A549 (cell line): ENCODE data around the gene ANKRD11. TPM values are rescaled to one million over a fixed set of nuclear protein-coding genes. Genes with fewer than 3 reads are reported as not detected.

ENCODE experiments used
- ATAC-seq, 2 experiments: fragments of 200-7000 bp in 1 of 2; fragments of >200 bp in 1 of 2; cut with Nextera tagmentation in 1 of 2; cut with Tn5 transposase in 1 of 2; 3 replicates each; pipeline versions ENCODE4 v1.8.0 to v1.9.1; 2018 to 2020; ENCODE audit warnings: mild to moderate bottlenecking in 1 of 2, moderate library complexity in 1 of 2
- CTCF ChIA-PET: fragments of 300-600 bp; sonication (Branson Sonifier 250); formaldehyde crosslinking; extraction: SDS; loops from one replicate; lab custom pipeline; 2021; ENCODE audit warnings: antibody characterized with exemption, inconsistent platforms; lab: Yijun Ruan, JAX
- POLR2A ChIA-PET: fragments of 350-600 bp; formaldehyde crosslinking; extraction: SDS; loops from one replicate; lab custom pipeline; 2021; ENCODE audit warnings: antibody characterized with exemption, inconsistent platforms; lab: Yijun Ruan, JAX
- DNase-seq, 2 experiments: peaks; one replicate each; pipeline versions ENCODE4 v3.0.0 to v3.0.0-alpha.2; 2011 to 2016; ENCODE audit warnings: low read depth in 1 of 2, low spot score in 1 of 2
- FAIRE-seq: peaks from 2 replicates; lab custom pipeline; 2011; peaks lifted over from hg19 to GRCh38; lab: Jason Lieb, UNC
- H3K27ac ChIP-seq, 2 experiments: fragments of >200 bp; sonication (Bioruptor Twin); formaldehyde crosslinking; 3 replicates each; pipeline ENCODE4 v1.5.1; 2016 to 2017
- H3K4me1 ChIP-seq: fragments of >200 bp; sonication (Bioruptor Twin); formaldehyde crosslinking; 3 replicates; pipeline ENCODE4 v1.6.1; 2016
- H3K4me2 ChIP-seq: fragments of >200 bp; sonication (Bioruptor Twin); formaldehyde crosslinking; 3 replicates; pipeline ENCODE4 v1.6.1; 2016
- H3K4me3 ChIP-seq: fragments of >200 bp; sonication (Bioruptor Twin); formaldehyde crosslinking; 3 replicates; pipeline ENCODE4 v1.5.1; 2016
- H3K9me3 ChIP-seq: fragments of >200 bp; sonication (Bioruptor Twin); formaldehyde crosslinking; 3 replicates; pipeline ENCODE4 v1.6.1; 2016
- ATOH8 ChIP-seq: fragments of 250-450 bp; sonication (Bioruptor Pico); IDR thresholded peaks from 2 replicates; pipeline ENCODE4 v1.5.0; 2020; ENCODE audit warnings: low read depth, mild to moderate bottlenecking, moderate library complexity
- BHLHE40 ChIP-seq: IDR thresholded peaks from 2 replicates; pipeline ENCODE4 v1.6.1; 2012; ENCODE audit warnings: low read depth, low read length, inconsistent platforms
- CEBPB ChIP-seq, 2 experiments: fragments of >200 bp in 1 of 2; sonication (Bioruptor Twin) in 1 of 2; formaldehyde crosslinking in 1 of 2; IDR thresholded peaks; 2 replicates each; pipeline ENCODE4 v1.6.1; 2012 to 2016
- CHD4 ChIP-seq: fragments of 200-600 bp; sonication (generic); IDR thresholded peaks from 2 replicates; pipeline ENCODE4 v1.6.1; 2016; ENCODE audit warnings: antibody characterized with exemption, mild to moderate bottlenecking, borderline replicate concordance
- E2F6 ChIP-seq: IDR thresholded peaks from 2 replicates; pipeline ENCODE4 v1.6.1; 2012; ENCODE audit warnings: low read depth, borderline replicate concordance
- EHF ChIP-seq: fragments of 250-450 bp; sonication (Bioruptor Pico); IDR thresholded peaks from 2 replicates; pipeline ENCODE4 v1.5.0; 2020; ENCODE audit warnings: mild to moderate bottlenecking
- EP300 ChIP-seq, 2 experiments: fragments of >200 bp; sonication (Bioruptor Twin); formaldehyde crosslinking; IDR thresholded peaks; 2 replicates in 1 of 2; 3 replicates in 1 of 2; pipeline ENCODE4 v1.6.1; 2016 to 2017
- FOXS1 ChIP-seq: fragments of 250-450 bp; sonication (Bioruptor Pico); IDR thresholded peaks from 2 replicates; pipeline ENCODE4 v1.5.0; 2020; ENCODE audit warnings: mild to moderate bottlenecking, moderate library complexity
- HEYL ChIP-seq: fragments of 250-450 bp; sonication (Bioruptor Pico); IDR thresholded peaks from 2 replicates; pipeline ENCODE4 v1.8.0; 2021; ENCODE audit warnings: mild to moderate bottlenecking, moderate library complexity
- KDM5A ChIP-seq: fragments of 200-600 bp; sonication (generic); IDR thresholded peaks from 2 replicates; pipeline ENCODE4 v1.6.1; 2016; ENCODE audit warnings: antibody characterized with exemption, mild to moderate bottlenecking
- NFE2L2 ChIP-seq: fragments of 150-350 bp; conservative IDR thresholded peaks from 2 replicates; pipeline ENCODE4 v1.6.1; 2014; ENCODE audit warnings: low read length
- NR3C1 ChIP-seq: fragments of >200 bp; sonication (Bioruptor Twin); formaldehyde crosslinking; IDR thresholded peaks from 3 replicates; pipeline ENCODE4 v1.6.1; 2017
- PBX3 ChIP-seq: IDR thresholded peaks from 2 replicates; pipeline ENCODE4 v1.6.1; 2012
- POLR2AphosphoS2 ChIP-seq: conservative IDR thresholded peaks from 2 replicates; pipeline ENCODE4 v1.6.1; 2012; ENCODE audit warnings: low read length, improper control_type of control experiment, inconsistent platforms
- RAD21 ChIP-seq, 2 experiments: fragments of >200 bp in 1 of 2; sonication (Bioruptor Twin) in 1 of 2; formaldehyde crosslinking in 1 of 2; IDR thresholded peaks in 1 of 2; conservative IDR thresholded peaks in 1 of 2; 2 replicates in 1 of 2; 3 replicates in 1 of 2; pipeline ENCODE4 v1.6.1; 2012 to 2018; ENCODE audit warnings: inconsistent platforms in 1 of 2
- ZFP36 ChIP-seq: fragments of 450-650 bp; IDR thresholded peaks from 2 replicates; pipeline ENCODE4 v1.6.1; 2014; ENCODE audit warnings: borderline replicate concordance; ENCODE audit not compliant: partially characterized antibody
- ZSCAN20 ChIP-seq: fragments of 250-450 bp; sonication (Bioruptor Pico); IDR thresholded peaks from 2 replicates; pipeline ENCODE4 v1.8.0; 2022; ENCODE audit warnings: mild to moderate bottlenecking, moderate library complexity
- WGBS: methylation state at CpG from one replicate; pipeline ENCODE4 v1.1.6; 2017; ENCODE audit errors: missing lambda C conversion rate; 5-methylcytosine and 5-hydroxymethylcytosine counted together
- polyA plus RNA-seq, 4 experiments: library from polyadenylated mRNA; depleted of rRNA in 3 of 4; stranded (reverse); fragments of >200 nt; fragmentation: RNase III in 1 of 4; extraction: RNeasy Plus Mini Kit Qiagen cat#74134 plus additional on column Dnase treatment in 1 of 4; gene quantifications; 2 replicates in 3 of 4; 3 replicates in 1 of 4; pipeline ENCODE4 v1.2.3, GENCODE V29; 2011 to 2017
- TF ChIP-seq, protein P1 (sequence below): fragments of >200 bp; sonication (Bioruptor Twin); formaldehyde crosslinking; IDR thresholded peaks from 3 replicates; pipeline ENCODE4 v1.5.1; 2016
- TF ChIP-seq, protein P2 (sequence below): fragments of 450-650 bp; IDR thresholded peaks from 2 replicates; pipeline ENCODE4 v1.6.1; 2014; ENCODE audit warnings: antibody characterized with exemption

Gene ANKRD11
- polyA plus RNA-seq, 2 of the 4 experiments (the other 2 are of a cell fraction): 53.6 to 54.9 TPM

GRCh38 chr16:89287777-89288576, 202.4 kb downstream of the ANKRD11 start (continued):
- TF ChIP-seq, protein P1, sequence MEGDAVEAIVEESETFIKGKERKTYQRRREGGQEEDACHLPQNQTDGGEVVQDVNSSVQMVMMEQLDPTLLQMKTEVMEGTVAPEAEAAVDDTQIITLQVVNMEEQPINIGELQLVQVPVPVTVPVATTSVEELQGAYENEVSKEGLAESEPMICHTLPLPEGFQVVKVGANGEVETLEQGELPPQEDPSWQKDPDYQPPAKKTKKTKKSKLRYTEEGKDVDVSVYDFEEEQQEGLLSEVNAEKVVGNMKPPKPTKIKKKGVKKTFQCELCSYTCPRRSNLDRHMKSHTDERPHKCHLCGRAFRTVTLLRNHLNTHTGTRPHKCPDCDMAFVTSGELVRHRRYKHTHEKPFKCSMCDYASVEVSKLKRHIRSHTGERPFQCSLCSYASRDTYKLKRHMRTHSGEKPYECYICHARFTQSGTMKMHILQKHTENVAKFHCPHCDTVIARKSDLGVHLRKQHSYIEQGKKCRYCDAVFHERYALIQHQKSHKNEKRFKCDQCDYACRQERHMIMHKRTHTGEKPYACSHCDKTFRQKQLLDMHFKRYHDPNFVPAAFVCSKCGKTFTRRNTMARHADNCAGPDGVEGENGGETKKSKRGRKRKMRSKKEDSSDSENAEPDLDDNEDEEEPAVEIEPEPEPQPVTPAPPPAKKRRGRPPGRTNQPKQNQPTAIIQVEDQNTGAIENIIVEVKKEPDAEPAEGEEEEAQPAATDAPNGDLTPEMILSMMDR: no peak
- TF ChIP-seq NFE2L2 (no peak), CHD4 (no peak), HEYL (CRISPR knock-in tag) (no peak)
- TF ChIP-seq, all 56 proteins: peak for 0

DNA sequence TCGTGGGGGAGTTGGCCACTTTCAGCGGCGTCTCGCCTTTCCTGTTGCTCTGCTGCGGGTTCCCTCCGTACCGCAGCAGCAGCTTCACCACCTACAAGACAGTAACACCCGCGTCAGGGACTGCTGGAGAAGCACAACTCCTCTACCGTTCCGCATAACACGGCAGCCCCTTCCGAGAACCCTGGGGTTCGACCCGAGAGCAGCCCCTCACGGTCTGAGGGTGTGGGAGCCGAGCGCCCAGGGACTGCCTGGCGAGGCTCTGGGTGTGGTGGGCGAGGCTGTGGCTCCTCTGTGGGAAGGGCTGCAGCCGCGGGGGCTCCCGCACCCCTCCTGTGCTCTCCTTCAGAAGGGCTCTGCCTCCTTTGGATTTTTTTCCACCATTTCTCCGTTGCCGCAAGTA, 204.3 kb downstream of the ANKRD11 start:
- no peak for ATAC-seq
- WGBS: 92% methylated on average over 25 of the region's 25 CpGs

GRCh38 chr16:89285381-89285780, 205.0 kb downstream of the ANKRD11 start:
- no peak for FAIRE-seq
- H3K4me2 ChIP-seq: no peak overlapping the region
- CTCF ChIA-PET: interaction anchor here (1.4 kb wide), 1 partner anchor 10 kb away, joined by 3 read pairs; no protein-coding TSS in a partner anchor
- H3K9me3 ChIP-seq: no peaks in the 10 kb centered on the region
- no peak overlapping the region for H3K27ac ChIP-seq
- no peak for ATAC-seq
- H3K4me3 ChIP-seq: no peak overlapping the region
- DNase-seq: no peak
- 92% methylated on average over 17 of the region's 17 CpGs for WGBS
- TF ChIP-seq KDM5A (no peak), EHF (CRISPR knock-in tag) (no peak)
- no peaks in the 10 kb centered on the region for H3K4me1 ChIP-seq
- POLR2A ChIA-PET: no interaction called here

More for the DNA sequence above, 204.3 kb downstream of the ANKRD11 start:
- ChIA-PET CTCF (interaction anchor here (1.1 to 10.9 kb wide), 3 partner anchors 8 to 29 kb away, joined by 3 to 80 read pairs (median 3); no protein-coding TSS in a partner anchor), POLR2A (no interaction called here)
- FAIRE-seq (no peak), DNase-seq (no peak)
- no peaks in the 10 kb centered on the region for H3K4me1 ChIP-seq
- no peak overlapping the region for H3K27ac ChIP-seq
- TF ChIP-seq E2F6 (no peak), NR3C1 (no peak), HEYL (CRISPR knock-in tag) (no peak), FOXS1 (CRISPR knock-in tag) (no peak), CEBPB (IDR thresholded peaks at IDR 0.05) (no peak), ZSCAN20 (CRISPR knock-in tag) (no peak), RAD21 (conservative IDR thresholded peaks at IDR 0.05 in 1 of 2, IDR thresholded peaks at IDR 0.05 in 1 of 2) (no peak), PBX3 (no peak), EP300 (IDR thresholded peaks at IDR 0.05) (no peak), BHLHE40 (no peak), ZFP36 (no peak), POLR2AphosphoS2 (no peak), ATOH8 (CRISPR knock-in tag) (no peak)
- TF ChIP-seq, protein P2, sequence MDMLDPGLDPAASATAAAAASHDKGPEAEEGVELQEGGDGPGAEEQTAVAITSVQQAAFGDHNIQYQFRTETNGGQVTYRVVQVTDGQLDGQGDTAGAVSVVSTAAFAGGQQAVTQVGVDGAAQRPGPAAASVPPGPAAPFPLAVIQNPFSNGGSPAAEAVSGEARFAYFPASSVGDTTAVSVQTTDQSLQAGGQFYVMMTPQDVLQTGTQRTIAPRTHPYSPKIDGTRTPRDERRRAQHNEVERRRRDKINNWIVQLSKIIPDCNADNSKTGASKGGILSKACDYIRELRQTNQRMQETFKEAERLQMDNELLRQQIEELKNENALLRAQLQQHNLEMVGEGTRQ: no peak
- no peak overlapping the region for H3K4me2 ChIP-seq
- no peak overlapping the region for H3K4me3 ChIP-seq
- no peaks in the 10 kb centered on the region for H3K9me3 ChIP-seq
